Measurements from ENCODE around the gene ADGRG6. TPM values are rescaled to one million over a fixed set of nuclear protein-coding genes. Genes with fewer than 3 reads are reported as not detected.

The ADGRG6 gene
- total RNA-seq, 1 experiment from 2014 or later, result 2.5 TPM

DNA sequence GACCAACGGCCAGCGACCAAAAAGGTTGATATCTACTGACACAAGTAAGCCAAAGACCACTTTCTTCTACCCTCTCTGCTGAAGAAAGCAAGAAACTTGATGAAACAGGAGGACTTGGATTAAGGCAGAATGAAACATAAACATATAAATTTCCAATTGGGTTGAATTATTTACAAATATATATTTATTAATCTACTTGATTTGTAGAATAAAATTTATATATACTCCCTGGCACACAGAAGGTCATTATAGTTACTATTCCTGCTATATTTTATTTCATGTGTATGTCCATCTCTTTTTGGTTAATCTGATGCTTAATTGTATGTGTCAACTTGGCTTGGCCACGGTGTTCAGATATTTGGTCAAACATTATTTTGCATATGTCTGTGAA, 4.2 kb upstream of the ADGRG6 start:
- no peaks in the 10 kb centered on the region; a peak in 1 of 7 replicates for H3K36me3 Mint-ChIP-seq (ENCODE audit: insufficient read depth in 1 of 3, low read depth in 3 of 3)
- no peak overlapping the region for H2BK120ac ChIP-seq (ENCODE audit: low read depth, low read length, poor library complexity, severe bottlenecking)
- no peak overlapping the region for H3K14ac ChIP-seq (ENCODE audit: insufficient read depth, low read length)
- H3K4me2 ChIP-seq (ENCODE audit: insufficient read depth, insufficient read length, low read length), result no peak overlapping the region
- no peaks in the 10 kb centered on the region for H3K79me2 ChIP-seq (ENCODE audit: insufficient read depth, low read length)
- H3K9me3 Mint-ChIP-seq, result peaks cover 0 to 3% of the 10 kb centered on the region in 2 experiments; a peak in 1 of 5 replicates
- no peak for DNase-seq
- H2BK15ac ChIP-seq (ENCODE audit: low read depth, low read length), result no peak overlapping the region
- no peak overlapping the region for H4K5ac ChIP-seq (ENCODE audit: insufficient read length, low read depth, low read length)
- H2BK5ac ChIP-seq (ENCODE audit: insufficient read length, low read length), result no peak overlapping the region
- H3K27ac ChIP-seq (ENCODE audit: insufficient read length, low read depth, low read length), result no peak overlapping the region
- peaks cover 7% of the 10 kb centered on the region for H3K23me2 ChIP-seq (ENCODE audit: insufficient read length, low read depth, low read length, poor library complexity, severe bottlenecking)
- no peak overlapping the region for H3T11ph ChIP-seq (ENCODE audit: low read length)
- H3K9ac ChIP-seq (ENCODE audit: extremely low read depth, insufficient read length, low read length), result no peak overlapping the region
- peaks cover 7% of the 10 kb centered on the region; the same call in 1 of the 2 replicates for H3K27me3 ChIP-seq (ENCODE audit: insufficient read depth, low read length)
- no peaks in the 10 kb centered on the region for H3K9me3 ChIP-seq (ENCODE audit: control insufficient read depth, low read depth, low read length)
- H3K27me3 Mint-ChIP-seq (ENCODE audit: low read depth), result peaks cover 25% of the 10 kb centered on the region
- no peak overlapping the region for H3K4ac ChIP-seq (ENCODE audit: low read depth, low read length)
- no peak overlapping the region for H2AFZ ChIP-seq (ENCODE audit: low read length)
- no peak overlapping the region for H3K4me3 Mint-ChIP-seq
- H3K27ac Mint-ChIP-seq, result no peak overlapping the region
- no peak overlapping the region for H2BK20ac ChIP-seq (ENCODE audit: low read depth, low read length, poor library complexity, severe bottlenecking)
- H3K4me1 Mint-ChIP-seq, result peaks cover 24 to 35% of the 10 kb centered on the region in 2 experiments
- no peak overlapping the region for H4K91ac ChIP-seq (ENCODE audit: insufficient read length, low read depth, low read length)
- no peak overlapping the region for H2AK5ac ChIP-seq (ENCODE audit: insufficient read length, low read length)
- H3K23ac ChIP-seq (ENCODE audit: insufficient read length, low read depth, low read length), result no peak overlapping the region
- H3K56ac ChIP-seq (ENCODE audit: insufficient read length, low read depth, low read length), result no peak overlapping the region
- H3K4me1 ChIP-seq (ENCODE audit: insufficient read depth, low read length), result no peaks in the 10 kb centered on the region; the same call in 1 of the 2 replicates
- no peak overlapping the region for H3K18ac ChIP-seq (ENCODE audit: insufficient read length, low read depth, low read length)
- H2BK12ac ChIP-seq (ENCODE audit: insufficient read length, low read depth, low read length), result no peak overlapping the region
- TF ChIP-seq CTCF (conservative IDR thresholded peaks at IDR 0.05), result no peak
- no CpG with 5 or more reads among the region's 3 CpGs for WGBS (ENCODE audit: extremely low coverage, insufficient read length, low lambda C conversion rate)
- no peaks in the 10 kb centered on the region for H3K79me1 ChIP-seq (ENCODE audit: insufficient read depth, low read depth, low read length, poor library complexity, severe bottlenecking)
- H4K8ac ChIP-seq (replicated peaks; ENCODE audit: insufficient read length, low read depth, low read length), result no peak overlapping the region
- H4K20me1 ChIP-seq (ENCODE audit: control insufficient read depth, insufficient read depth, insufficient read length), result no peaks in the 10 kb centered on the region
